ENCODE data around the gene FAXC.

The FAXC gene

GRCh38 chr6:99334526-99335127 lies 14.8 kb downstream of the FAXC start:
- POLR2A ChIA-PET, result interaction anchor here (0.6 to 1.0 kb wide), 3 partner anchors 15 to 90 kb away, joined by 3 to 4 read pairs (median 4); no protein-coding TSS in a partner anchor
- CTCF ChIA-PET, result interaction anchor here (0.6 to 1.0 kb wide), 10 partner anchors 10 to 488 kb away, joined by 3 to 9 read pairs (median 4); partner anchors contain the start of genes COQ3 and PNISR
- TF ChIP-seq LEF1 (IDR thresholded peaks at IDR 0.05; ENCODE audit: borderline replicate concordance) (no peak), SP1 (IDR thresholded peaks at IDR 0.05) (no peak), ARNT (IDR thresholded peaks at IDR 0.05) (no peak), TARDBP (IDR thresholded peaks at IDR 0.05) (no peak), FOXK2 (IDR thresholded peaks at IDR 0.05) (no peak), L3MBTL2 (conservative IDR thresholded peaks at IDR 0.05) (no peak), SUZ12 (IDR thresholded peaks at IDR 0.05) (no peak), ELF4 (IDR thresholded peaks at IDR 0.05) (no peak), ZNF384 (IDR thresholded peaks at IDR 0.05) (no peak), FOXA1 (IDR thresholded peaks at IDR 0.05) (no peak), HDGF (IDR thresholded peaks at IDR 0.05; ENCODE audit: borderline replicate concordance) (no peak), PKNOX1 (IDR thresholded peaks at IDR 0.05) (no peak), NFRKB (IDR thresholded peaks at IDR 0.05) (no peak), CTBP1 (IDR thresholded peaks at IDR 0.05; ENCODE audit: borderline replicate concordance) (no peak), BHLHE40 (IDR thresholded peaks at IDR 0.05; ENCODE audit: borderline replicate concordance) (no peak)
- peak; percentile 60 for DNase-seq (ENCODE audit: extremely low spot score)

GRCh38 chr6:99333068-99333467 lies 16.4 kb downstream of the FAXC start:
- ChIA-PET CTCF (no interaction called here), POLR2A (interaction anchor here (0.9 kb wide), 1 partner anchor 60 kb away, joined by 3 read pairs; the partner anchor contains the start of gene COQ3)
- TF ChIP-seq SUZ12 (IDR thresholded peaks at IDR 0.05) (no peak), ZNF384 (IDR thresholded peaks at IDR 0.05) (no peak), PKNOX1 (IDR thresholded peaks at IDR 0.05) (no peak), FOXA1 (IDR thresholded peaks at IDR 0.05) (no peak), ARNT (IDR thresholded peaks at IDR 0.05) (no peak), CTBP1 (IDR thresholded peaks at IDR 0.05; ENCODE audit: borderline replicate concordance) (no peak), SP1 (IDR thresholded peaks at IDR 0.05) (no peak), HDGF (IDR thresholded peaks at IDR 0.05; ENCODE audit: borderline replicate concordance) (no peak)
- DNase-seq (ENCODE audit: extremely low spot score), result no peak

- DNase-seq (ENCODE audit: extremely low spot score), result no peak
- POLR2A ChIA-PET, result interaction anchor here (0.7 to 2.5 kb wide), 3 partner anchors 62 to 94 kb away, joined by 3 to 13 read pairs (median 3); partner anchors contain the start of genes COQ3 and PNISR
- TF ChIP-seq ELF4 (IDR thresholded peaks at IDR 0.05) (no peak), PKNOX1 (IDR thresholded peaks at IDR 0.05) (peak; percentile 15; the same call in 1 of the 2 replicates)
- CTCF ChIA-PET, result interaction anchor here (0.9 to 3.0 kb wide), 5 partner anchors 12 to 62 kb away, joined by 3 to 15 read pairs (median 9); partner anchors contain the start of gene COQ3
Observed at GRCh38 chr6:99331531-99331930, 17.9 kb downstream of the FAXC start.

- TF ChIP-seq ELF4 (IDR thresholded peaks at IDR 0.05) (no peak), TARDBP (IDR thresholded peaks at IDR 0.05) (no peak), SP1 (IDR thresholded peaks at IDR 0.05) (no peak), BHLHE40 (IDR thresholded peaks at IDR 0.05; ENCODE audit: borderline replicate concordance) (no peak), FOXA1 (IDR thresholded peaks at IDR 0.05) (no peak), ARNT (IDR thresholded peaks at IDR 0.05) (no peak), PKNOX1 (IDR thresholded peaks at IDR 0.05) (no peak), FOXK2 (IDR thresholded peaks at IDR 0.05) (no peak), NFRKB (IDR thresholded peaks at IDR 0.05) (no peak), ZNF384 (IDR thresholded peaks at IDR 0.05) (no peak), LEF1 (IDR thresholded peaks at IDR 0.05; ENCODE audit: borderline replicate concordance) (no peak), HDGF (IDR thresholded peaks at IDR 0.05; ENCODE audit: borderline replicate concordance) (no peak), FOXM1 (IDR thresholded peaks at IDR 0.05; ENCODE audit: borderline replicate concordance) (no peak), SUZ12 (IDR thresholded peaks at IDR 0.05) (no peak), L3MBTL2 (conservative IDR thresholded peaks at IDR 0.05) (no peak), CTBP1 (IDR thresholded peaks at IDR 0.05; ENCODE audit: borderline replicate concordance) (no peak)
- POLR2A ChIA-PET, result interaction anchor here (1.0 to 2.5 kb wide), 3 partner anchors 14 to 95 kb away, joined by 3 to 13 read pairs (median 12); partner anchors contain the start of genes COQ3 and PNISR
- DNase-seq (ENCODE audit: extremely low spot score), result peak; percentile 67
- CTCF ChIA-PET, result interaction anchor here (0.5 to 3.0 kb wide), 25 partner anchors 9 to 844 kb away, joined by 3 to 15 read pairs (median 4); partner anchors contain the start of genes COQ3 and FAXC
Observed at GRCh38 chr6:99330159-99330558, 19.3 kb downstream of the FAXC start.

GRCh38 chr6:99324996-99325395 lies 24.5 kb downstream of the FAXC start:
- POLR2A ChIA-PET, result no interaction called here
- TF ChIP-seq TARDBP (IDR thresholded peaks at IDR 0.05), result no peak
- TF ChIP-seq LEF1 (IDR thresholded peaks at IDR 0.05; ENCODE audit: borderline replicate concordance), result no peak
- no peak for TF ChIP-seq FOXM1 (IDR thresholded peaks at IDR 0.05; ENCODE audit: borderline replicate concordance)
- TF ChIP-seq L3MBTL2 (conservative IDR thresholded peaks at IDR 0.05), result no peak
- TF ChIP-seq ARNT (IDR thresholded peaks at IDR 0.05), result no peak
- no peak for TF ChIP-seq HDGF (IDR thresholded peaks at IDR 0.05; ENCODE audit: borderline replicate concordance)
- TF ChIP-seq BHLHE40 (IDR thresholded peaks at IDR 0.05; ENCODE audit: borderline replicate concordance), result no peak
- TF ChIP-seq ELF4 (IDR thresholded peaks at IDR 0.05), result no peak
- TF ChIP-seq FOXA1 (IDR thresholded peaks at IDR 0.05), result no peak
- no peak for TF ChIP-seq PKNOX1 (IDR thresholded peaks at IDR 0.05)
- no peak for TF ChIP-seq SUZ12 (IDR thresholded peaks at IDR 0.05)
- no peak for TF ChIP-seq ZNF384 (IDR thresholded peaks at IDR 0.05)
- no peak for TF ChIP-seq NFRKB (IDR thresholded peaks at IDR 0.05)
- no peak for TF ChIP-seq CTBP1 (IDR thresholded peaks at IDR 0.05; ENCODE audit: borderline replicate concordance)
- TF ChIP-seq SP1 (IDR thresholded peaks at IDR 0.05), result no peak
- CTCF ChIA-PET, result interaction anchor here (1.1 to 1.2 kb wide), 2 partner anchors 10 to 17 kb away, joined by 3 read pairs; no protein-coding TSS in a partner anchor
- DNase-seq (ENCODE audit: extremely low spot score), result no peak
